HepG2 (cell line): ENCODE measurements around the gene OTOGL. TPM values are rescaled to one million over a fixed set of nuclear protein-coding genes. Genes with fewer than 3 reads are reported as not detected.

Experiments used
- ATAC-seq: fragments of 200-7000 bp; cut with Tn5 transposase; 3 replicates; pipeline ENCODE4 v1.9.1; 2020; ENCODE audit warnings: mild to moderate bottlenecking, moderate library complexity
- BruUV-seq: library from RNA; stranded (reverse); fragments of 400-500 nt; replicated peaks from 2 replicates; lab custom pipeline; 2021; lab: Mats Ljungman, UMichigan
- CTCF ChIA-PET: fragments of 300-600 bp; formaldehyde crosslinking; extraction: SDS; loops from one replicate; lab custom pipeline; 2021; ENCODE audit warnings: low total read pairs, inconsistent platforms, low intra/inter-chr PET ratio; lab: Yijun Ruan, JAX
- POLR2A ChIA-PET: fragments of 350-600 bp; sonication (Branson Sonifier 250); formaldehyde crosslinking; loops from one replicate; lab custom pipeline; 2020; ENCODE audit warnings: antibody characterized with exemption, inconsistent platforms; lab: Yijun Ruan, JAX
- DNase-seq: peaks from one replicate; pipeline ENCODE4 v3.0.0-alpha.2; 2015; ENCODE audit warnings: low spot score
- FAIRE-seq: peaks from 3 replicates; lab custom pipeline; 2011; peaks lifted over from hg19 to GRCh38; lab: Jason Lieb, UNC
- H2AFZ ChIP-seq: one replicate; pipeline ENCODE4 v1.6.1; 2011; ENCODE audit warnings: low read length, inconsistent platforms
- H3K27ac ChIP-seq: fragments of 300-600 bp; 3 replicates; pipeline ENCODE4 v1.8.0; 2011; ENCODE audit warnings: mixed run types, mild to moderate bottlenecking, mixed read lengths, low read length, inconsistent platforms; ENCODE audit not compliant: insufficient read depth; ENCODE audit errors: extremely low read length
- H3K27me3 ChIP-seq, 2 experiments: fragments of 200-600 bp in 1 of 2; 2 replicates in 1 of 2; 3 replicates in 1 of 2; pipeline versions ENCODE4 v1.6.0 to v1.8.0; 2011; ENCODE audit warnings: low read length in 2 of 2, mild to moderate bottlenecking in 2 of 2, moderate library complexity in 2 of 2, inconsistent platforms in 1 of 2; ENCODE audit not compliant: insufficient read depth in 2 of 2, control insufficient read depth in 1 of 2
- H3K36me3 ChIP-seq, 2 experiments: fragments of 200-600 bp in 1 of 2; replicated peaks in 1 of 2; 2 replicates in 1 of 2; 3 replicates in 1 of 2; pipeline versions ENCODE4 v1.5.1 to v1.8.0; 2011; ENCODE audit warnings: low read length in 2 of 2, inconsistent platforms in 1 of 2; ENCODE audit not compliant: insufficient read depth in 2 of 2, control insufficient read depth in 1 of 2
- H3K4me1 ChIP-seq: 2 replicates; pipeline ENCODE4 v1.5.1; 2012; ENCODE audit warnings: low read length, inconsistent platforms; ENCODE audit not compliant: insufficient read depth
- H3K4me2 ChIP-seq: 2 replicates; pipeline ENCODE4 v1.6.0; 2011; ENCODE audit warnings: low read depth, low read length, inconsistent platforms
- H3K4me3 ChIP-seq, 3 experiments: fragments of 200-600 bp in 1 of 3; sonication (generic), shearing (Covaris generic) in 1 of 3; replicated peaks in 1 of 3; 2 replicates each; pipeline ENCODE4 v1.5.1; 2011 to 2016; ENCODE audit warnings: low read length in 3 of 3, inconsistent platforms in 2 of 3, low read depth in 2 of 3, mild to moderate bottlenecking in 2 of 3, control low read depth in 1 of 3, mixed read lengths in 1 of 3; ENCODE audit not compliant: insufficient read depth in 1 of 3
- H3K79me2 ChIP-seq: one replicate; pipeline ENCODE4 v1.6.1; 2011; ENCODE audit warnings: low read length, inconsistent platforms; ENCODE audit not compliant: insufficient read depth
- H3K9ac ChIP-seq: 2 replicates; pipeline ENCODE4 v1.6.0; 2011; ENCODE audit warnings: mild to moderate bottlenecking, low read depth, low read length, inconsistent platforms; ENCODE audit not compliant: insufficient read depth
- H3K9me3 ChIP-seq: 2 replicates; pipeline ENCODE4 v1.5.1; 2012; ENCODE audit warnings: mild to moderate bottlenecking, low read length
- H4K20me1 ChIP-seq: 2 replicates; pipeline ENCODE4 v1.6.0; 2011; ENCODE audit warnings: inconsistent platforms, mild to moderate bottlenecking, low read length, moderate library complexity; ENCODE audit not compliant: insufficient read depth
- ATF7 ChIP-seq, 2 experiments: fragments of 450-650 bp in 1 of 2; sonication (generic) in 1 of 2; formaldehyde crosslinking in 1 of 2; IDR thresholded peaks; 2 replicates each; pipeline versions ENCODE4 v1.4.0 to v1.6.1; 2016 to 2020; ENCODE audit warnings: antibody characterized with exemption in 1 of 2, mild to moderate bottlenecking in 1 of 2, missing genetic modification reagents in 1 of 2
- GATAD2A ChIP-seq: IDR thresholded peaks from 2 replicates; pipeline ENCODE4 v1.6.1; 2016
- HOXA9 ChIP-seq: sonication (generic); formaldehyde crosslinking; IDR thresholded peaks from 2 replicates; pipeline ENCODE4 v1.8.1; 2022; ENCODE audit warnings: missing genetic modification reagents, mild to moderate bottlenecking, moderate library complexity, borderline replicate concordance
- PRDM10 ChIP-seq: sonication (generic); formaldehyde crosslinking; IDR thresholded peaks from 2 replicates; pipeline ENCODE4 v1.4.0; 2020; ENCODE audit warnings: low read depth, missing genetic modification reagents
- SKI ChIP-seq: fragments of 450-650 bp; IDR thresholded peaks from one replicate; pipeline ENCODE4 v1.6.1; 2018; ENCODE audit warnings: mild to moderate bottlenecking; ENCODE audit not compliant: partially characterized antibody
- SMAD1 ChIP-seq: sonication (generic); formaldehyde crosslinking; IDR thresholded peaks from 2 replicates; pipeline ENCODE4 v1.4.0; 2020; ENCODE audit warnings: missing genetic modification reagents, low read depth, mild to moderate bottlenecking, borderline replicate concordance
- SRSF1 ChIP-seq: fragments of 200-400 bp; formaldehyde crosslinking; optimal IDR thresholded peaks from 2 replicates; pipeline ENCODE3; 2017; ENCODE audit warnings: mild to moderate bottlenecking, low read depth, low read length, moderate library complexity
- TOPORS ChIP-seq: sonication (generic); formaldehyde crosslinking; IDR thresholded peaks from 2 replicates; pipeline ENCODE4 v1.8.0; 2023; ENCODE audit warnings: mild to moderate bottlenecking, missing genetic modification reagents
- ZBTB33 ChIP-seq: sonication (generic); formaldehyde crosslinking; IDR thresholded peaks from 2 replicates; pipeline ENCODE4 v1.4.0; 2020; ENCODE audit warnings: missing genetic modification reagents
- ZFP82 ChIP-seq: sonication (generic); formaldehyde crosslinking; IDR thresholded peaks from 2 replicates; pipeline ENCODE4 v1.5.1; 2020; ENCODE audit warnings: mild to moderate bottlenecking, missing genetic modification reagents, borderline replicate concordance
- ZFP90 ChIP-seq: sonication (generic); formaldehyde crosslinking; IDR thresholded peaks from 2 replicates; pipeline ENCODE4 v1.8.0; 2022; ENCODE audit warnings: missing genetic modification reagents, mild to moderate bottlenecking, inconsistent platforms, borderline replicate concordance
- ZNF230 ChIP-seq: sonication (generic); formaldehyde crosslinking; IDR thresholded peaks from 2 replicates; pipeline ENCODE4 v1.4.0; 2020; ENCODE audit warnings: mild to moderate bottlenecking, missing genetic modification reagents
- ZNF589 ChIP-seq: sonication (generic); formaldehyde crosslinking; conservative IDR thresholded peaks from 2 replicates; pipeline ENCODE4 v1.8.0; 2022; ENCODE audit warnings: mild to moderate bottlenecking, moderate library complexity, missing genetic modification reagents
- ZNF773 ChIP-seq: sonication (generic); formaldehyde crosslinking; IDR thresholded peaks from 2 replicates; pipeline ENCODE4 v1.4.0; 2020; ENCODE audit warnings: missing genetic modification reagents, borderline replicate concordance
- WGBS: methylation state at CpG from one replicate; pipeline ENCODE4 v1.1.6; 2017; ENCODE audit warnings: low lambda C conversion rate; 5-methylcytosine and 5-hydroxymethylcytosine counted together
- in situ Hi-C: cut with HindIII; loops from 2 replicates; pipeline ENCODE4 v1.10.0; 2017; ENCODE audit warnings: low pct_unique_long_range_greater_than_20kb; ENCODE audit not compliant: extremely low pct_ligation_motif_present
- intact Hi-C: fragments of 100-400 bp; cut with micrococcal nuclease; formaldehyde crosslinking; loops from one replicate; pipeline ENCODE4 v1.10.0; 2022; ENCODE audit not compliant: unreplicated experiment
- polyA plus RNA-seq, 8 experiments: library from polyadenylated mRNA; depleted of rRNA in 3 of 8; stranded (reverse) in 7 of 8; unstranded in 1 of 8; fragments of >200 nt; fragmentation: Illumina TruSeq in 4 of 8; extraction: Trizol in 4 of 8; gene quantifications; 2 replicates each; pipeline versions ENCODE4 v1.2.1 to v1.2.3, GENCODE V29; 2011 to 2016; ENCODE audit warnings: low read depth in 4 of 8, missing spikeins in 1 of 8, mixed read lengths in 1 of 8; ENCODE audit not compliant: insufficient read depth in 1 of 8
- total RNA-seq, 5 experiments: library from RNA; depleted of rRNA; stranded (reverse); fragments of >200 nt; fragmentation: Illumina TruSeq; extraction: Trizol; gene quantifications; 2 replicates each; pipeline ENCODE4 v1.2.3, GENCODE V29; 2016; ENCODE audit warnings: low read depth in 1 of 5

Gene OTOGL
- total and polyA plus RNA-seq, 2 of the 13 experiments (the other 11 are each of a cell fraction or from before 2014, with no cell fraction given), result not detected

GRCh38 chr12:80188576-80188975 lies 89.2 kb downstream of the OTOGL start:
- POLR2A ChIA-PET, result no interaction called here
- Histone ChIP-seq H3K79me2 (no peaks in the 10 kb centered on the region), H3K27me3 (no peaks in the 10 kb centered on the region), H3K9me3 (no peaks in the 10 kb centered on the region), H4K20me1 (no peaks in the 10 kb centered on the region)
- in situ Hi-C loops, result loop anchor here (10.0 to 25.0 kb wide), 2 partner anchors 401 to 784 kb away; no protein-coding TSS in a partner anchor
- no peak for FAIRE-seq
- 1% methylated on average over 2 of the region's 2 CpGs for WGBS
- intact Hi-C loops, result no loop called here
- CTCF ChIA-PET, result no interaction called here
- TF ChIP-seq SMAD1 (CRISPR knock-in tag), result no peak
- TF ChIP-seq ATF7 (IDR thresholded peaks at IDR 0.05), result no peak
- TF ChIP-seq ATF7 (CRISPR knock-in tag; IDR thresholded peaks at IDR 0.05), result no peak
- TF ChIP-seq HOXA9 (CRISPR knock-in tag), result no peak
- TF ChIP-seq ZNF230 (CRISPR knock-in tag), result no peak
- TF ChIP-seq SRSF1, result no peak
- no peak for TF ChIP-seq ZFP90
- no peak for TF ChIP-seq ZBTB33 (CRISPR knock-in tag)
- TF ChIP-seq GATAD2A (CRISPR knock-in tag), result no peak
- no peak for TF ChIP-seq ZFP82 (CRISPR knock-in tag)
- TF ChIP-seq TOPORS (CRISPR knock-in tag), result no peak
- no peak for TF ChIP-seq SKI
- TF ChIP-seq PRDM10 (CRISPR knock-in tag), result no peak
- TF ChIP-seq ZNF589 (CRISPR knock-in tag), result no peak
- TF ChIP-seq ZNF773, result no peak
- TF ChIP-seq, all 625 proteins: peak for 0
- DNase-seq (no peak), ATAC-seq (no peak)
- no peak overlapping the region for H3K9ac ChIP-seq
- H3K4me1 ChIP-seq, result peaks cover 4% of the 10 kb centered on the region; the same call in 1 of the 2 replicates
- no peak overlapping the region for H2AFZ ChIP-seq
- H3K27ac ChIP-seq, result no peak overlapping the region
- BruUV-seq, result no TSS peak
- no peak overlapping the region for H3K4me2 ChIP-seq
- no peak overlapping the region for H3K4me3 ChIP-seq
- H3K36me3 ChIP-seq, result no peaks in the 10 kb centered on the region
